ENCODE results near the gene MED13L. TPM values are rescaled to one million over a fixed set of nuclear protein-coding genes. Genes with fewer than 3 reads are reported as not detected.

Gene MED13L
- total RNA-seq, 1 experiment from 2014 or later, result 80.5 TPM

DNA sequence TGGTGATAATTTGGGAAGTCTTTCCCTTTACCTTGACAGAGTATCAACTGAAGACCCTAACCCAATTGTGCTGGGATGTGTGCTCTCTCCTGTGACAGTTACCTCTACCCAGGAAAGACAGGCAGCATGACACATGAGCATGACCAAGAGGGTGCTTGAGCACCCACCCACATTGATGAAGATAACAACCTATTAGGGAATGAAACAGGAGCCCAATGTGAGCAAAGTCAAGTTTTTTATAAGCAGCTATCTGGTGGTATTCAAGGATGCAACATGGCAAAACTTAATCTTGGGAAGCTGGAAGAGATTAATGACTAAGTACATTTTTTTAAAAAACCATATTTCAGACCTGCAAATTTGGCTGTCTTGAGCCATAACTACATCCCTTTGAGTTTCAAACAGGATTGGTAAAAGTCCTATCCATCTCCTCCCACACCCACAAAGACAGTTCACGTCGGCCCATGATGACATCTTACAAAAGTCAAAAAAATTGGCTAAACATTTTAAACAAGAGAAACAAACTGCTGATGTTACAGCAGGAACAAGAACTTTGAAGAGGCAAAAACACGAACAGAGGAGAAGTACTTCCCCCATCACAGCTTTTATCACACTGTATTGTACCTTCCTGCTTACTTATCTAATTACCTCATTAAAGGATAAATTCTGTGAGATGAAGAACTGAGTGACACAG is 60.3 kb downstream of the MED13L start (continued):
- TF ChIP-seq USF2 (CRISPR knock-in tag; IDR thresholded peaks at IDR 0.05) (no peak), ATF2 (CRISPR knock-in tag; IDR thresholded peaks at IDR 0.05; ENCODE audit: borderline replicate concordance, low read depth) (no peak)

DNA sequence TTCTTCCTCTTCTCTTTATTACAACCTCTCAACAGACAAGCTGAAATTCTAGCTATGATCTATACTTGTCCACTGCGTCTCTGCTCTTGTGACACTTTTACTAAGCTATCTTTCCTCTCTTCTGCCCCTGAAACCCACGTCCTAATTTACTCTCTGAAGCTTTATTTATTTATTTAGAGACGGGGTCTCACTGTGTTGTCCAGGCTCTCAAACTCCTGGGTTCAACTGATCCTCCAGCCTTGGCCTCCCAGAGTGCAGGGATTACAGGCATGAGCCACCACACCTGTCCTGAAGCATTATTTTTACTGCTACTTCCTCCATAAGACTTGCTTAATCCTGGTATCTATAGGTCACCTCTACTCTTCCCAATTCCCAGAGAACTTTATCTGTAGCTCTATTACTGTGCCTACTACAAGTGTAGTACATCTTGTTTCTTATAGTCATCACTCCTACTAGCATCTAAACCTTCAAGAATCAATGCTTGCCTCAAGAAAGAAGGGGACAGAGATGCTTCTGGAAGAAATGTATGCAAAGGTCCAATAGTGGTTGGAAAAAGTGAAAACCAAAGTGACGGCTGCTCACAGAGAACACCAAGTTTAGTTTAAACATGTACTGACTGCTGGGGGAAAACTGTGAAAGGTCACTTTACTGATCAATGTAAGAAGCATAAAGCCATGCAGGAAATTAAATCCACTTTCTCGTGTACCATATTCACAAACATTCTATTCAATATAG is 61.3 kb downstream of the MED13L start:
- ATAC-seq (no peak), DNase-seq (ENCODE audit: low spot score) (no peak)
- Mint-ChIP-seq H3K27me3 (ENCODE audit: low read depth) (no peaks in the 10 kb centered on the region), H3K4me1 (peaks cover 32% of the 10 kb centered on the region), H3K9me3 (no peaks in the 10 kb centered on the region), H3K36me3 (no peaks in the 10 kb centered on the region), H3K27ac (no peak overlapping the region; the same call in 1 of the 2 replicates), H3K4me3 (no peak overlapping the region)
- TF ChIP-seq NR2C2 (CRISPR knock-in tag; IDR thresholded peaks at IDR 0.05) (no peak), AR (CRISPR knock-in tag; IDR thresholded peaks at IDR 0.05) (no peak), NR1H2 (CRISPR knock-in tag; IDR thresholded peaks at IDR 0.05) (no peak), STAT6 (CRISPR knock-in tag; conservative IDR thresholded peaks at IDR 0.05; ENCODE audit: low read depth) (no peak), TP53 (CRISPR knock-in tag; IDR thresholded peaks at IDR 0.05) (no peak), NFYB (CRISPR knock-in tag; conservative IDR thresholded peaks at IDR 0.05; ENCODE audit: low read depth) (no peak), CTCF (IDR thresholded peaks at IDR 0.05) (no peak)
- POLR2A ChIA-PET, result interaction anchor here (0.6 kb wide), 1 partner anchor 20 kb away, joined by 3 read pairs; no protein-coding TSS in a partner anchor
- CTCF ChIA-PET, result no interaction called here

- Mint-ChIP-seq H3K36me3 (no peaks in the 10 kb centered on the region), H3K4me1 (peaks cover 42% of the 10 kb centered on the region), H3K4me3 (no peak overlapping the region), H3K27me3 (ENCODE audit: low read depth) (no peaks in the 10 kb centered on the region), H3K27ac (no peak overlapping the region), H3K9me3 (no peaks in the 10 kb centered on the region)
- DNase-seq (ENCODE audit: low spot score) (no peak), ATAC-seq (no peak)
- POLR2A ChIA-PET, result no interaction called here
- CTCF ChIA-PET, result no interaction called here
- TF ChIP-seq NR3C1 (CRISPR knock-in tag; conservative IDR thresholded peaks at IDR 0.05; ENCODE audit: low read depth), result no peak
- no peak for TF ChIP-seq AR (CRISPR knock-in tag; IDR thresholded peaks at IDR 0.05)
- TF ChIP-seq FOXJ3 (CRISPR knock-in tag; IDR thresholded peaks at IDR 0.05; ENCODE audit: borderline replicate concordance), result no peak
- TF ChIP-seq GABPB1 (CRISPR knock-in tag; IDR thresholded peaks at IDR 0.05), result no peak
- TF ChIP-seq NR1H2 (CRISPR knock-in tag; IDR thresholded peaks at IDR 0.05), result no peak
- no peak for TF ChIP-seq RELA (CRISPR knock-in tag; IDR thresholded peaks at IDR 0.05; ENCODE audit: borderline replicate concordance)
- no peak for TF ChIP-seq STAT6 (CRISPR knock-in tag; conservative IDR thresholded peaks at IDR 0.05; ENCODE audit: low read depth)
- no peak for TF ChIP-seq ZNF138 (CRISPR knock-in tag; conservative IDR thresholded peaks at IDR 0.05)
Observed at GRCh38 chr12:116215023-116215422, 62.5 kb downstream of the MED13L start.

Measured in WTC11 (cell line).